LNCAP (cell line): ENCODE results near the gene MYO7A.

Experiments
- TF ChIP-seq, protein P1 (sequence below): fragments of 450-650 bp; IDR thresholded peaks from 2 replicates; pipeline ENCODE4 v1.5.1; 2017; ENCODE audit warnings: mild to moderate bottlenecking

The MYO7A gene

DNA sequence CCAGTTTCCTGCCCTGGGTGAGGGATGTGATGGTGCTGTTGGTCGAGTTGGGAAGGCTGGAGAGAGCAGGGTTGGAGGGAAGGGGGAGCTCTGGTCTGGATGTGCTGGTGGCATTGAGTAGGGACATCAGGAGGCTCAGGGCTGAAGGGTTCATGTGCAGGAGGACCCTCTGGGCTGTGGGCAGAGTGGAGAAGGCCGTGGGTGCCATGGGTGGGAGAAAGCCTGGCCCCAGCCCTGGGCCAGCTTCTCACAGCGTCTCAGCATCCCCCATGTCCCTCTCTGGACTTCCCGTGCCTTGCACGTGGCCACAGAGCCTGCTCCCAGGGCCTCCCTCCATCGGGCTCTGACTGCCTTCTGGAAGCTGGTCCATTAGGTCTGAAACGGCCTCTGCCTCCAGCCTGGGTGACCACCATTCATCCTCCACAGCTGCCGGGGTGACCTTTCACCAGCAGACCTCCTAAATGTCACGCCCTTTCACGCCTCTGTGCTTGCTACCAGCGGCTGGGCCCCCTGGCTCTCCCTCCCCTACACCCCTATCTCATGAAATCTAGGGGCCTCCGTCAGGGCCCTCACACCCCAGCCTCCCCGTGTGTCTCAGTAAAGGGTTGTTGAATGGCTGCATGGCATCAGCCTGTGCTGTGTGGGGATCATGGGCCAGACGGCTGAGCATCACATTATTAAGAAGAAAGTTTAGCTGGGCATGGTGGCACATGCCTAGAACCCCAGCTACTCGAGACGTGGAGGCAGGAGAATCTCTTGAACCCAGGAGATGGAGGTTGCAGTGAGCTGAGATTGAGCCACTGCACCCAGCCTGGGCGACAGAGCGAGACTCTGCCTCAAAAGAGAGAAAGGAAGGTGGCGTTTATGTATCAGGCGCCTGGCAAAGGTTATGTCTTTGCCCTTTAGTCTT, 25.5 kb downstream of the MYO7A start:
- TF ChIP-seq, protein P1, sequence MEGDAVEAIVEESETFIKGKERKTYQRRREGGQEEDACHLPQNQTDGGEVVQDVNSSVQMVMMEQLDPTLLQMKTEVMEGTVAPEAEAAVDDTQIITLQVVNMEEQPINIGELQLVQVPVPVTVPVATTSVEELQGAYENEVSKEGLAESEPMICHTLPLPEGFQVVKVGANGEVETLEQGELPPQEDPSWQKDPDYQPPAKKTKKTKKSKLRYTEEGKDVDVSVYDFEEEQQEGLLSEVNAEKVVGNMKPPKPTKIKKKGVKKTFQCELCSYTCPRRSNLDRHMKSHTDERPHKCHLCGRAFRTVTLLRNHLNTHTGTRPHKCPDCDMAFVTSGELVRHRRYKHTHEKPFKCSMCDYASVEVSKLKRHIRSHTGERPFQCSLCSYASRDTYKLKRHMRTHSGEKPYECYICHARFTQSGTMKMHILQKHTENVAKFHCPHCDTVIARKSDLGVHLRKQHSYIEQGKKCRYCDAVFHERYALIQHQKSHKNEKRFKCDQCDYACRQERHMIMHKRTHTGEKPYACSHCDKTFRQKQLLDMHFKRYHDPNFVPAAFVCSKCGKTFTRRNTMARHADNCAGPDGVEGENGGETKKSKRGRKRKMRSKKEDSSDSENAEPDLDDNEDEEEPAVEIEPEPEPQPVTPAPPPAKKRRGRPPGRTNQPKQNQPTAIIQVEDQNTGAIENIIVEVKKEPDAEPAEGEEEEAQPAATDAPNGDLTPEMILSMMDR = no peak

DNA sequence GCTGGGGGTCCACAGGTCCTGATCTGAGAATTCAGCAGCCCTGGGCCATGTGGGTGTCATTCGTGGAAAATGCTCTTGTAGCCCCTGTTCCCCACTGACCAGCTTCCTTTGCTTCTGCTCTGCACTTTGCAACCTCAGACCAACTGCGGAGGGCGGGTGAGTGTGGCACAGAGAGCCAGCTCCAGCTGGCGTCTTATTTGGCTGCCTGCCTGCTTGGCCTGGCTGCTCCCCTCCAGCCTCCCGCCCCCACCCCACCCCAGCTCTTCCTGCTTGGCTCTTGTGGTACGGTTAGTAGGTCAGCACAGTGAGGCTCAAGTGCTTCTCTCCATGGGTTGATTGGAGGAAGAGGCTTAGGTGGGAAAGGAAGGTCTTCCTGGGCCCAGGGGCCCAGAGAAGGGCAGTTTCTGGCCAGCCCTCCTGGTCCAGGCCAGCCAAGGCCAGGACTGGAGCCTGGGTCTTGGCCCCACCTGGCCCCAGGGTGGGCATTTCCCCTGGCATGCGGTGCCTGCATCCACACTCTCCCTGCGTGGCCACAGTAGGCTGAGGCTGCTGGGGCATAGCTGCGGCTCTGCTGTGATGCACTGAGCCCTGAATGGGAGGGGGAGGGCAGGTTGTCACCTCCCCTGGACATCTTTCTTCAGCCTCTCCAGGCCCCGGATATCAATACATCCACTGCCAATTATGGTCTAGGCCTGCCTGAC, 26.5 kb downstream of the MYO7A start:
- TF ChIP-seq, protein P1 = no peak

DNA sequence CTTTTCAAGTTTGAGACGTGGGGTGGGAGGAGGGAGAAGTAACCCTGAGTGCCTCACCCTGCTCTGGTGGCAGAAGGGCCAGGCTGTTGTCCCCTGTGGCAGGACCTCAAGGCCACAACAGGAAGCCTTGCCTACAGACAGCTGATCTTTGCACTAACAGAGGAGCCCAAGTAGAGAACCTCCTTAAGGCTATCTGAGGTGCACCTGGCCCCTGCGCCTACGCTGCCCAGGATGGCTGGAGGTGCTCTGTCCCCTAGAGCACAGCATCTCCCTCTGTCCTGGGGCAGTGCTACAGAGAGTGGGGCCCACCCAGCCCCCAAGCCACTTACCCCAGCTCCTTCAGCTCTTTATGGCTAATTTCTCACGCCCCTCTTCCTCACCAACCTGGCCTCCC, 27.0 kb downstream of the MYO7A start:
- TF ChIP-seq, protein P1 = no peak

DNA sequence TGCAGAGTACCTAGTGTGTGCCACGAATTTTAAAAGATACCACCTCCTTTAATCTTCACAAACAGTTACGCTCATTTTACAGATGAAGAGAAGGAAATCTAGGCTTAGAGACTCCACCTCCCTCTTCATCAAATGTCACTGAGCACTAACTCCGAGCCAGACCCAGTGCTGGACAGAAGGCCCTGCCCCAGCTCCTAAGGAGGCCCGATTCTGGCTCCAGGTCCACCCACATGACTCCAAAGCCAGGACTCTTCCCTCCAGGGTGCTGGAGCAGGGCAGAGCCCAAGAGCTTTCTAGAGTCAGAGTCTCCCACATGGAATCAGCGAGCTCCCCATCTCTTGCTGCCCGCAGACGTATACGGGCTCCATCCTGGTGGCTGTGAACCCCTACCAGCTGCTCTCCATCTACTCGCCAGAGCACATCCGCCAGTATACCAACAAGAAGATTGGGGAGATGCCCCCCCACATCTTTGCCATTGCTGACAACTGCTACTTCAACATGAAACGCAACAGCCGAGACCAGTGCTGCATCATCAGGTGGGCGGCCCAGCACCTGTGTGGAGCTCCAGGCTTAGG, 27.6 kb downstream of the MYO7A start:
- TF ChIP-seq, protein P1 = no peak

DNA sequence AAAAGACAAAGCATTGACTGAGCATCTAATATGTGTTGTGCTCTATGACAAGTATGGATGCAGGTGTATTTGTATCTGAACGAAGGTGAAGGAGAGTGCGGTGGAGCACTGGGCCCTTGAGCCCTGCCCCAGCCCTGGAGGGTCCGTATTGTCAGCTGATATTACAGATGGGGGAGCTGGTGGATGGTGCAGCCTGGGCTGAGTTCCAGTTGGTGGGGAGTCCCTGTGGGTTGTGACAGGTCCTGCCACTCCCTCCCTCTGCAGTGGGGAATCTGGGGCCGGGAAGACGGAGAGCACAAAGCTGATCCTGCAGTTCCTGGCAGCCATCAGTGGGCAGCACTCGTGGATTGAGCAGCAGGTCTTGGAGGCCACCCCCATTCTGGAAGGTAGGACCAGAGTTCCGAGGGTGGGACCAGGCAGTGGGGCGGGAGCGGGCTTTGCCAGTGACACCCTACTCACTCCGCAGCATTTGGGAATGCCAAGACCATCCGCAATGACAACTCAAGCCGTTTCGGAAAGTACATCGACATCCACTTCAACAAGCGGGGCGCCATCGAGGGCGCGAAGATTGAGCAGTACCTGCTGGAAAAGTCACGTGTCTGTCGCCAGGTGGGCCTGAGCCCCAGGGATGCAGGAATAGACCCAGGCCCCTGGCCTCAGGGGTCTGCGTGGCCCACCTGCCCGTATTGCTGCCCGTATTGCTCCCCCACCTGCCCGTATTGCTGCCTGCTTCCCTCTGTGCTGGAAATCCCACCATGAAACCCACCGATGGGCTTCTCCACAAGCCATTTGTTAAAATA, 28.6 kb downstream of the MYO7A start:
- TF ChIP-seq, protein P1 = no peak

DNA sequence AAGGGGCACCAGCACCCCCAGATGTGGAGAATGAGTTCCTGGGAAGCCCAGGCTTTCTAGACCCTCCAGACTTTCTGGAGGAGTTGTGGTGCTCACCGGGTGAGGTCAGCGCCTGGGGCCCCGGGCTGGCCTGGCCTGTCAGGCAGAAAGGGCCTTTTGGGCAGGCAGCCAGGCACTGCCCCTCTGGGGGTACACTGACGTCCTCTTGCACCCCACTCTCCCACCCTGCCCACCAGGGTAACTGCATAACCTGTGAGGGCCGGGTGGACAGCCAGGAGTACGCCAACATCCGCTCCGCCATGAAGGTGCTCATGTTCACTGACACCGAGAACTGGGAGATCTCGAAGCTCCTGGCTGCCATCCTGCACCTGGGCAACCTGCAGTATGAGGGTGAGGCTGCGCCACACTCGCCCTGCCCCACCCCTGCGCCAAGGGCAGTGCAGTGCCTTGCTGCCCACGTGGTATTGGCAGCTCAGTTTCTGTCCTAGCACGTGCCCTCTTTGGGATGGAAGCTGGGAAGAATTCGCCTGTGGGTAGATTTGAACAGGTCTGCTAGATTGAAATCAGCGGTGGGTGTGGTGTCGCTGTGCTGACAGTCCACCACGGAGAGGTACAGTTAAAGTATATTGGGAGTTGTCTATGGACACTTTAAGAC, 30.1 kb downstream of the MYO7A start:
- TF ChIP-seq, protein P1 = no peak
